Activated CD8-positive, alpha-beta T cell treated with anti-CD3 and anti-CD28 coated beads, Interleukin-2, amount 10 ng/mL, durations not matched to agents 7 days and 5 days (primary cell): Measurements from ENCODE around the gene TMOD1. TPM values are rescaled to one million over a fixed set of nuclear protein-coding genes. Genes with fewer than 3 reads are reported as not detected.

Experiments
- ATAC-seq: fragments of 150-1000 bp; cut with Tn5 transposase; one replicate; pipeline ENCODE4 v1.10.0; 2021; ENCODE audit warnings: moderate library complexity
- CTCF ChIA-PET: fragments of 350-600 bp; sonication (Branson Sonifier 250); formaldehyde crosslinking; loops from one replicate; lab custom pipeline; 2021; ENCODE audit warnings: antibody characterized with exemption; lab: Charles Lee
- POLR2A ChIA-PET: fragments of 350-600 bp; sonication (Branson Sonifier 250); formaldehyde crosslinking; loops from one replicate; lab custom pipeline; 2021; ENCODE audit warnings: antibody characterized with exemption; lab: Charles Lee
- DNase-seq: peaks from one replicate; pipeline ENCODE4 v3.0.0-alpha.2; 2020
- H3K27ac Mint-ChIP-seq: one replicate; pipeline ENCODE4 v1.8.0; 2021; ENCODE audit warnings: mild to moderate bottlenecking, mixed read lengths
- H3K27me3 Mint-ChIP-seq: one replicate; pipeline ENCODE4 v1.8.0; 2021; ENCODE audit warnings: low read depth, mixed read lengths
- H3K36me3 Mint-ChIP-seq: one replicate; pipeline ENCODE4 v1.8.0; 2021; ENCODE audit warnings: low read depth, mixed read lengths
- H3K4me1 Mint-ChIP-seq: one replicate; pipeline ENCODE4 v1.8.0; 2021; ENCODE audit warnings: low read depth, mixed read lengths
- H3K4me3 Mint-ChIP-seq: one replicate; pipeline ENCODE4 v1.8.0; 2021; ENCODE audit warnings: mild to moderate bottlenecking, mixed read lengths
- H3K9me3 Mint-ChIP-seq: one replicate; pipeline ENCODE4 v1.8.0; 2022; ENCODE audit warnings: mixed read lengths; ENCODE audit not compliant: insufficient read depth
- total RNA-seq, 2 experiments: library from RNA; stranded (reverse); gene quantifications; one replicate each; pipeline ENCODE4 v1.2.3, GENCODE V29; 2021

TMOD1 gene
- total RNA-seq, 2 experiments from 2014 or later = 0.16 to 0.29 TPM

GRCh38 chr9:97562542-97562941 lies 61.1 kb downstream of the TMOD1 start:
- Mint-ChIP-seq H3K36me3 (no peaks in the 10 kb centered on the region), H3K9me3 (no peaks in the 10 kb centered on the region), H3K4me1 (peaks cover 16% of the 10 kb centered on the region), H3K27me3 (peaks cover 9% of the 10 kb centered on the region), H3K27ac (no peak overlapping the region), H3K4me3 (no peak overlapping the region)
- ChIA-PET POLR2A (no interaction called here), CTCF (no interaction called here)
- ATAC-seq (no peak), DNase-seq (no peak)

- H3K27me3 Mint-ChIP-seq = peaks cover 13% of the 10 kb centered on the region
- CTCF ChIA-PET = interaction anchor here (2.6 kb wide), 1 partner anchor 35 kb away, joined by 9 read pairs; no protein-coding TSS in a partner anchor
Observed at GRCh38 chr9:97563458-97564135, 62.1 kb downstream of the TMOD1 start.

GRCh38 chr9:97564291-97565175 lies 63.1 kb downstream of the TMOD1 start:
- CTCF ChIA-PET = interaction anchor here (2.6 kb wide), 1 partner anchor 34 kb away, joined by 9 read pairs; no protein-coding TSS in a partner anchor
- Mint-ChIP-seq H3K4me3 (no peak overlapping the region), H3K27me3 (peaks cover 14% of the 10 kb centered on the region), H3K36me3 (no peaks in the 10 kb centered on the region), H3K27ac (no peak overlapping the region), H3K9me3 (no peaks in the 10 kb centered on the region), H3K4me1 (peaks cover 3% of the 10 kb centered on the region)
- ATAC-seq (no peak), DNase-seq (peak; percentile 9)
- POLR2A ChIA-PET = no interaction called here

More at GRCh38 chr9:97563458-97564135, 62.1 kb downstream of the TMOD1 start:
- ATAC-seq (no peak), DNase-seq (peak; percentile 1)
- Mint-ChIP-seq H3K4me3 (no peak overlapping the region), H3K9me3 (no peaks in the 10 kb centered on the region), H3K4me1 (peaks cover 11% of the 10 kb centered on the region), H3K36me3 (no peaks in the 10 kb centered on the region), H3K27ac (no peak overlapping the region)
- POLR2A ChIA-PET = no interaction called here

GRCh38 chr9:97565262-97565661 lies 63.8 kb downstream of the TMOD1 start:
- Mint-ChIP-seq H3K4me1 (no peaks in the 10 kb centered on the region), H3K27me3 (peaks cover 15% of the 10 kb centered on the region), H3K9me3 (no peaks in the 10 kb centered on the region), H3K4me3 (no peak overlapping the region), H3K27ac (no peak overlapping the region), H3K36me3 (no peaks in the 10 kb centered on the region)
- no peak for ATAC-seq
- CTCF ChIA-PET = interaction anchor here (2.6 kb wide), 1 partner anchor 34 kb away, joined by 9 read pairs; no protein-coding TSS in a partner anchor
- no peak for DNase-seq
- POLR2A ChIA-PET = no interaction called here

- H3K4me3 Mint-ChIP-seq = no peak overlapping the region
- no peaks in the 10 kb centered on the region for H3K9me3 Mint-ChIP-seq
- POLR2A ChIA-PET = no interaction called here
- no peak for ATAC-seq
- H3K27ac Mint-ChIP-seq = no peak overlapping the region
- peaks cover 15% of the 10 kb centered on the region for H3K27me3 Mint-ChIP-seq
- CTCF ChIA-PET = interaction anchor here (1.5 to 1.6 kb wide), 2 partner anchors 31 to 98 kb away, joined by 4 to 6 read pairs; no protein-coding TSS in a partner anchor
- no peaks in the 10 kb centered on the region for H3K4me1 Mint-ChIP-seq
- DNase-seq = no peak
- H3K36me3 Mint-ChIP-seq = no peaks in the 10 kb centered on the region
Observed at GRCh38 chr9:97567182-97567893, 65.9 kb downstream of the TMOD1 start.

- ATAC-seq (no peak), DNase-seq (no peak)
- Mint-ChIP-seq H3K4me3 (no peak overlapping the region), H3K27ac (no peak overlapping the region), H3K27me3 (peaks cover 15% of the 10 kb centered on the region), H3K9me3 (no peaks in the 10 kb centered on the region), H3K4me1 (no peaks in the 10 kb centered on the region), H3K36me3 (no peaks in the 10 kb centered on the region)
- ChIA-PET CTCF (interaction anchor here (1.5 to 1.6 kb wide), 2 partner anchors 31 to 99 kb away, joined by 4 to 6 read pairs; no protein-coding TSS in a partner anchor), POLR2A (no interaction called here)
Observed at GRCh38 chr9:97567894-97568202, 66.4 kb downstream of the TMOD1 start.

GRCh38 chr9:97568461-97569275 lies 67.2 kb downstream of the TMOD1 start:
- no peaks in the 10 kb centered on the region for H3K4me1 Mint-ChIP-seq
- POLR2A ChIA-PET = interaction anchor here (1.3 kb wide), 1 partner anchor 9 kb away, joined by 3 read pairs; no protein-coding TSS in a partner anchor
- no peak overlapping the region for H3K27ac Mint-ChIP-seq
- H3K36me3 Mint-ChIP-seq = no peaks in the 10 kb centered on the region
- DNase-seq (no peak), ATAC-seq (no peak)
- H3K27me3 Mint-ChIP-seq = peaks cover 15% of the 10 kb centered on the region
- CTCF ChIA-PET = interaction anchor here (1.1 to 1.6 kb wide), 3 partner anchors 30 to 99 kb away, joined by 4 to 6 read pairs (median 6); no protein-coding TSS in a partner anchor
- H3K9me3 Mint-ChIP-seq = no peaks in the 10 kb centered on the region
- no peak overlapping the region for H3K4me3 Mint-ChIP-seq

GRCh38 chr9:97570899-97571298 lies 69.4 kb downstream of the TMOD1 start:
- DNase-seq = no peak
- no peak for ATAC-seq

GRCh38 chr9:97571664-97572063 lies 70.2 kb downstream of the TMOD1 start:
- Mint-ChIP-seq H3K4me3 (no peak overlapping the region), H3K9me3 (no peaks in the 10 kb centered on the region), H3K36me3 (no peaks in the 10 kb centered on the region), H3K4me1 (peaks cover 12% of the 10 kb centered on the region), H3K27me3 (peaks cover 13% of the 10 kb centered on the region), H3K27ac (no peak overlapping the region)
- no peak for ATAC-seq
- CTCF ChIA-PET = no interaction called here
- DNase-seq = no peak
- POLR2A ChIA-PET = no interaction called here

More at GRCh38 chr9:97570899-97571298, 69.4 kb downstream of the TMOD1 start:
- ChIA-PET POLR2A (no interaction called here), CTCF (no interaction called here)
- no peak overlapping the region for H3K27ac Mint-ChIP-seq
- H3K36me3 Mint-ChIP-seq = no peaks in the 10 kb centered on the region
- peaks cover 13% of the 10 kb centered on the region for H3K27me3 Mint-ChIP-seq
- no peak overlapping the region for H3K4me3 Mint-ChIP-seq
- H3K9me3 Mint-ChIP-seq = no peaks in the 10 kb centered on the region
- peaks cover 12% of the 10 kb centered on the region for H3K4me1 Mint-ChIP-seq

- ChIA-PET POLR2A (no interaction called here), CTCF (no interaction called here)
- Mint-ChIP-seq H3K36me3 (no peaks in the 10 kb centered on the region), H3K27ac (no peak overlapping the region), H3K4me3 (no peak overlapping the region), H3K27me3 (peaks cover 13% of the 10 kb centered on the region), H3K4me1 (peaks cover 12% of the 10 kb centered on the region), H3K9me3 (no peaks in the 10 kb centered on the region)
- no peak for DNase-seq
- no peak for ATAC-seq
Observed at GRCh38 chr9:97572196-97572891, 70.9 kb downstream of the TMOD1 start.
